ENCODE measurements around the gene FHOD3.

FHOD3 gene

GRCh38 chr18:36643061-36643460 is 345.5 kb downstream of the FHOD3 start:
- DNase-seq, result no peak

- DNase-seq, result no peak
Observed at GRCh38 chr18:36648803-36649202, 351.3 kb downstream of the FHOD3 start.

GRCh38 chr18:36649205-36649604 is 351.7 kb downstream of the FHOD3 start:
- no peak for DNase-seq

DNA sequence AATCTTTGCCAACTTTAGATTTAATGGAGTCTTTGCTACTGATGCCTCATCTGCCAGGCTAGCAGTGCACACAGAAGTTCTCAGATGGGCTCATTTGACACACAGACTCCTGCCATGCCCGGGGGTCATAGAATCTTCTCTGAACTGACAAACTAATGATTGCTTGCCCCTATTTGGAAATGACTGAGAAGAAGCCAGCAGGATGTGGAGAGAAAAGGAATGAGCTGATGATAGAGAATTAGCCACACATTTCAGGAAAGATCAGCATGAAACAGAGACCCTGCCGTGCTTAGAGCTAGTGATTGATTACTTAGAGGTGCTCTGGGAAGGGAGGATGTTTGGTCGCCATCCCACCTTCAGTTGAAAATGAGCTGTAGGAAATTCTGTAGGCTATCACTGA is 352.8 kb downstream of the FHOD3 start:
- no peak for DNase-seq

DNA sequence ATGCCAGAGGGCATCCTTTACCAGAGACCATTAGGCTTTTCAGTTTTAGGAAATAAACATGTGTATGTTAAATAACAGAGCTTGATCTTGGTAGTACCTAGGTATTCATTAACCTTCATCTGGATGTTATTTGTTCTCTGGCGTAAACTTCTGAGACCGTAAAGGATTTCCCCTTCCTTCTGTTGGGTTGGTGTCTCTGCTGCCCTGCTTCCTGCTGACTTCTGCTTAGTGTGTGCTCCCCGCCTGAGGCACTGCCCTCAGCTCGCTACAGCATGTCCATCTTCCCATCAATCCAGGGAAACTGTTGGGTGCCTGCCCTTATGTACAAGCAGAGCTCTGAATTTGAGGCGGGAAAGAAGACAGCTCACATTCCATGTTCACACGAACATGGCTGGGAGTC is 353.4 kb downstream of the FHOD3 start:
- no peak for DNase-seq

DNA sequence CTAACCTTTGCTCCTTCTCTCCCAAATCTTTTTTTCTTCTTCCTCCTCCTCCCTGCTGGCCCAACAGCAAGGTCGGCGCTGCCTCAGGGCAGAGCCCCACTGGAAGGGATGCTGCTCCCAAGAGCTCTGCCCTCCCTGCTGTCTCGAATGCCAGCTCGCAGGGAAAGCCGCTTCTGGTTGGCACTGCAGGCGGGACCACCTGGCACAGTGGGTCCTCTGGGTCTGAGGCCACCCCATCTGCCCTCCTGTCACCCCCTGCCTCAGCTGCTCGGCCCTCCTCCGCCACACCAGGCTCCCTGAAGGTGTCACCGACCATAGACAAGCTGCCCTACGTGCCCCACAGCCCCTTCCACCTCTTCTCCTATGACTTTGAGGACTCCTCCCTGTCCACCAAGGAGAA is 355.0 kb downstream of the FHOD3 start:
- DNase-seq, result no peak

DNA sequence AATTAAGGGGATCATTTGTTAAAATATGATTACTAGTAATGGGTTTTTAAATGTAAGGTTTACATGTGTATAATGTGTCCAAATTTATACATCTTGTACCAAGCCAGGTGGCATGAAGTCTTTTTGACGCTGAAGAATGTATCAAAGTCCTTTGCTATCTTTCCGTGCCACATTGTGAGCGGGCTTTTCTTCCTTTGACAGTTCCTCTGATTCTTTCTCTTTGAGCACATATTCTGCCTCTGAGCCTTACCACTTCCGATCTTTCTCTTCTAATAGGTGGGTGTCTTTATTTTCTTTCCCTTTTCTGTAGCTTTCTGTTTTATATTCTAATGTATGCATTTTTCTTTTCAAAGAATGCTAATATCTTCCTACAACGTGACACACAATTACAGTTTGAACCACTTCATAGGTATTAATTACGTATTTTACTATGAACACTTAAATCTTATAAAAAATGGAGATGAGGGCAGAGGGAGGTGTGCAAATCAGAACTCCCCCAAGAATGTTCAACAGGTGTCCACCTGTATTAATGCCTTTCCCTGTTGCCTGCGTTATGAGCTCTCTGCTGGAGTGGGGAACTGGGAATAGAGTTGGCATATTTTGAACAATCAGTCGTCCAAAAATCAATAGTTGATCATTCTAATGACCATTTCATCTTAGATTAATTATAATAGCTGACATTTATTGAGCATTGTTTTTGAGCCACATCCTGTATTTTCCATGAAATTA is 355.8 kb downstream of the FHOD3 start:
- DNase-seq, result no peak

DNA sequence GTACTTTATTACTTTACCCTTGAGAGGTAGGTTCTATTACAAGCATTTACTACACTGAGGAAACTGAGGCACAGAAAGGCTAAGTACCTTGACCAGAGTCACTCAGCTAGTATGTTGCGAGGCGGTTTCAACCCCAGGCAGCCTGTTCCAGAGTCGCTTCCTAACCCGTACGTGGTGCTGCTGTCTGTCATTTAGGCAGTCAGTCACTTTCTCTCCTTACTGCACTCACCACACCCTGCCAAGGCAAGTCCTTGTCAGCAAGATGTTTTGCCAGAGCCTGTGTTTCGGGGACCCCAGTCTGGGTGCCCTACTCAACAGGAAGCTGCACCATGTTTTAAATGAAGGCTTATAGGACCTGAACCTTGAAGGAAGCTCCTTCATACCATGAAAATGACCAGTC is 356.4 kb downstream of the FHOD3 start:
- DNase-seq, result no peak

DNA sequence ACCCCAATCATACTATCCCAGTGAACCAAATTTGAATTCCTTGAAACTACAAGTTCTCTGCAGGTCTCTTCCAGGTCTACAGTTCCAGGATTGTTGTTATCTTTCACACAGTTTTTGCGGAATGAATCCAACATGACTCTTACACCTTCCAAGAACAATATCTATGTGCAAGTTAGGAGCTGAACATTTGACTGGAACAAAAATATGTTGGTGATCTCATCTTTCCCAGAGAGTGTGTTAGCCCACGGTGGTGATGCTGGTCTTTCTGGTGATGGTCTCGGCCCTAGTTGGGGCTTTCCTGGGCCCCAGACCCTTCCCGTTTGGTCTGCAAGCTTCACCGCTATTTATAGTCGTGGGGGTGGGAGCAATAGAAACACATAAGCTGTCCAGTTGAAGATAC is 357.6 kb downstream of the FHOD3 start:
- no peak for DNase-seq

DNA sequence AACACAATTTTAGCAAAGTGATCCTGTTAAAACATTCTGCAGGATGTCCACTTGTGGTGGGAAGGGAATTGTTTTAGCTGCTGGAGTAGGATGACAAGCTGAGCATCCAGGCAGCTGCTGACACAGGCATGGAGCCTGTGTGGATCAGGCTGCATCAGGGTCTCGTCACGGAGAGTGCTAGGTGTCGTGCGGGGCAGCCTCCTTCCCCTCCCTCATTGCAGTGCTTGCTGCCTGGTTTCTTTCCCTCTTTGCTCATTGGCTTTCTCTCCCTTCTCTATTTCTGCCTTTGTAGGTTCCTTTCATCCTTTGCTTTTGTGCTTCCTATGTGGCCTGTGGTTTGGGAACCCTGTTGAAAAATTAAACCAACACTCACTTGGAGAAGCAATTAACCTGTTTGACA is 358.4 kb downstream of the FHOD3 start:
- DNase-seq, result no peak

- no peak for DNase-seq
Observed at GRCh38 chr18:36658611-36659010, 361.1 kb downstream of the FHOD3 start.

DNA sequence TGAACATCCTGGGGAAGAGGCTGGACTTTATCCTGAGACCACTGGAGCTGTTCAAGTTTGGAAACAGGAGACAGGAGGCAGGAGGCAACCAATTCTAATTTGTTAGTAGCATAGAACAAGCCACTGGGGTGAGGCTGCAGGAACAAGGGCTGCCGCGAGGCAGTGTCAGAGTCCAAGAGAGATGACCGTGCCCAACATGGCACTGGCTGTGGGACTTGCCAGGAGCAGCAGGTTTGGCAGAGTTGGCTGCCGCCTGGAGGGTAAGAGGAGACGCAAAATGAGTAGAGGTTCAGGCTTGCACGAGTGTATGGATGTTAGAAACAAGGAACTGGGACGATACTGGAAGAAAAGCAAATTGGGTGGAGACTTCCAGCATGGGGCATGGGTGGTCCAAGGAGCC is 362.8 kb downstream of the FHOD3 start:
- DNase-seq, result no peak

DNA sequence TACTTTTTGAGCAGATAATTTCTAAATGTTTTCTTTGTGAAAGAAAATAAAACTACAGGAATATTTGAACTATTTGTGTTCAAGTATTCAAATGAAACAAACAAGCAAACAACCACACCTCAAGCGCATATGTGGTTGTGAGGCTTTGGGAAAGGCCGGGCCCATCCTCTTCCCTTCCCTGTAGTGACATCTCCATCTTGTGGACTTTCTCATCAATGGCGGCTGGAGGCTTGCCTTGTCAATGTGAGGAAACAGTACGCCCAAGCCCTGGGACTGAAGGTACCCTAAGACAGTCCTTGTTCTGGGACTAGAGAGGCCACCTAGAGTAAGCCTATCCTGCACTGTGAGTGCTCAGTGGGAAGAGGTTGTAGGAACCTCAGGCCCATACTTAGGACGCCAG is 364.5 kb downstream of the FHOD3 start:
- no peak for DNase-seq

DNA sequence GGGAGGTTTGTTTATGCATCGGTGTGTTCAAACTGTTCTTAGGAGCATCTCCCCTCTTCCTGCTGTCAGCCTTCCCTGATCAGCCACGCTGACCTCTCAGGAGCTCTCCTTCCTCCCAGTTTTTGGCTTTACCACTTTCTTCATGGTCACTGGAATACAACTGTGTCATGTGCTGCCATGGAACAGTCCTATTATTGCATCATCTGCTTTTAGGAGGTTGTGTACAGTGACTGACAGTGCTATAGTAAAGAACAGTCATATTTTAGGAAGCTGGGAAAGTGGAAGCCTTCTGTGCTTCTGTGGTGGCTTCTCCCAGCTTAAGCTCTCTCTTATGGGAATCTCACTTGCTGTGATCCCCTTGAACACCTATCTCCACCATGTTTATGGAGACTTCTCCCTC is 365.8 kb downstream of the FHOD3 start:
- DNase-seq, result no peak

GRCh38 chr18:36665952-36666351 is 368.4 kb downstream of the FHOD3 start:
- no peak for DNase-seq

DNA sequence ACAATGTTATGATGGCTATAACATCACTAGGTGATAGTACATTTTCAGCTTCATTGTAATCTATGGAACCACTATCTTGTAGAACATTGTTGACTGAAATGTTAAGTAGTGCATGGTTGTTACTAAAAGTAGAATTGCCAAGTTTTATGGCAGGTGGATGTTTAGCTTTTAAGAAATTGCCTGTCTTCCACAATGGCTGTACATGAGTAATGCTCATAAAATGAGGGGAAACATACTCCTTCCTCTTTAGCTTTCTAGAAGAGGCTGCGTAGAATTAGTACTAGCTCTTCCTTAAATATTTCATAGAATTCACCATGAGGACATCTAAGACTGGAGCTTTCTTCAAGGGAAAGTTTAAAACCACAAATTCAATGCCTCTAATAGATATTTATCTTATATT is 370.3 kb downstream of the FHOD3 start:
- DNase-seq, result no peak

GRCh38 chr18:36668349-36668748 is 370.8 kb downstream of the FHOD3 start:
- no peak for DNase-seq

DNA sequence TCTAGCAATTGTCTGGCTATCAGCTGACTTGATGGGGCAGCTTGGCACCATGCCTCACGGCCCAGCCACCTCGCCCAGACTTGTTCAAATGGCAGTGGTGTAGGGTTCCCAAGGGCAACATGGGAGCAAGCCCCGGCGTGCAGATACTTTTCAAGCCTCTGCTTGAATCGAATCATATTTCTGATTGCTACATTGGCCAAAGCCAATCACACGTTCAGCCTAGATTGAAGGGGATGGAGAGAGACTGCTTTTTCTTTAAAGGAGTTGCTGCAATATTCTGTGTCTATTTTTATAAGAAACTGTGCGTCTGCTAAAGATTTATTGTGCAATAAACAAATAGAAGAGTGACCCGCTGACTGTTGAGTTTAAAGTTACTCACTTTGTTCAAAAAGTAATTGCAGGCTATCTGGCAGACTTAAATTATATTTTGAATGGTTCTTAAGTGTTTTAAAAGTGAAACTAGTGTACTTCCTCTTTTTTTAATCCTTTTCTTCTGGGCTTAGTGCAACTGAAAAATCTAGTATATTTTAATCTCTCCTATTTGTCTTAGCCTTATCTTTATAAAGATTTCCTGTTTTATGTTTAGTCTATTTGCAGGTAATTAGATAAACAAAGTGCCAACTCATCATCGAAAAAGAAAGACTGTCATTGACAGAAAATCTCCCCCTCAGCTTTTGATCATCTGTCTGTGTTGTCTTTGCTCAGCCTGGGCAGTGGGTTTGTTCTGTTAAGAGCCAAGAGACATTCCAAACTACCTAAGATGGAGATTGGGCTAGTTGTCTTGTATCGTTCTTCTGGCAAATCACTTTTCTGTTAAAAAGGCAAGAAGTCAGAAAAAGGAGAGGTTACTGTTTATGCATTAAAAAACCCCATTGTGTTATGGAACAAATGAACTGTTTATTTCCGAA is 375.2 kb downstream of the FHOD3 start:
- peak; percentile 71 for DNase-seq

DNA sequence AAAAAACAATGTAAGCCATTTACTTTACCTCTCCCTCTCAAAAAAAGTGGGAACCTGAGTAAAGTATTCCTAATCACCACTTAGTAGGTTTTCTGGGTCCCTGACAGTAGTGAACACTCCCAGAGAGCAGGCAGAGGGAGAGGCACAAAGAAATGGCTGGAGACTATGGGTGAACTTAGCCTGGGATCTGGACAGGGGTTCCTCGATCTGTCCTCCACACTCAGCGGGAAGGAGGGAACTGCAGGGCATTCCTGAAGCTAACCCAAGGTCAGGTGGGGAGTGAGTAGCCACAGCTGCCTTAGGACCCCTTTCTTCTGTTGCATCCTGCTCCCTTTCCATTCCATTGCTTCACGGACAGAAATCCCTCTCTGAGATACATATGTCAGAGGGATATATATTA is 375.9 kb downstream of the FHOD3 start:
- no peak for DNase-seq

GRCh38 chr18:36675076-36675475 is 377.6 kb downstream of the FHOD3 start:
- DNase-seq, result no peak

GRCh38 chr18:36675542-36675941 is 378.0 kb downstream of the FHOD3 start:
- no peak for DNase-seq

DNA sequence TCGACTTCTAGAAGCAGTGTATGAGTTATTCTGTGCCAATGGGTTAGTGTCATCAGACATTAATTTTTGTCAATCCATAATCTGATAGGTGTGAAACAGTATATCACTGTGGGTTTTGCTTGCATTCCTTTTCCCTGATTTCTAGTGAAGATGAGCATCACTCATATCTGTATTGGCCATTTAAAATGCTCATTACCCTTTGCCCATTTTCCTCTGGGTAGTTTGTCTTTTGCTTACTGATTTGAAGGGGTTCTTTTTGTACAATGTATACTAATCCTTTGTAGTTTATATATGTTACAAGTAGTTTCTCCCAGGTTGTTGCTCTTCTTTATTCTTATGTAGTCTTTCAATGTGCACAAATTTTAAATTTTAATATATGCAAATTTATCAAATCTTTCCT is 379.1 kb downstream of the FHOD3 start:
- DNase-seq, result no peak

GRCh38 chr18:36680042-36680441 is 382.5 kb downstream of the FHOD3 start:
- no peak for DNase-seq

DNA sequence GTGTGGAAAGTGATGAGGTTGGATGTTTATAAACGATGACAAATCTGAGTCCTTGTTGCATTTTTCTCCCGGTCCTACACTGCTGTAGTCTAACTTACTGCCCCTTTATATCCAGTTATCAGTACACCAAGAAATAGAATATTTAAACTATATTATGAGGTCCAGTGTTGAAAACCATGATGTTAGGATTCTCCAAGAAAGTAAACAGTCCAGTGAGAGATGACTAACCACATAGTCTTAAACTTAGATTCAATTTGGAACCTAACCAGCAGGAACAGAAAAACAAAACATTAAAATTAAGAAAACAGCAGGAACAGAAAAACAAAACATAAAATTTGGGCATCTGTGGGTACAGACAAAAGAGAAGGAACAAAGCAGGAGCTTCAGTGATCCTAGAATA is 388.1 kb downstream of the FHOD3 start:
- DNase-seq, result no peak
